Measurements from ENCODE around the gene CHRDL2. TPM values are rescaled to one million over a fixed set of nuclear protein-coding genes. Genes with fewer than 3 reads are reported as not detected.

Gene CHRDL2
- total RNA-seq, 1 experiment from 2014 or later: 0.39 TPM

DNA sequence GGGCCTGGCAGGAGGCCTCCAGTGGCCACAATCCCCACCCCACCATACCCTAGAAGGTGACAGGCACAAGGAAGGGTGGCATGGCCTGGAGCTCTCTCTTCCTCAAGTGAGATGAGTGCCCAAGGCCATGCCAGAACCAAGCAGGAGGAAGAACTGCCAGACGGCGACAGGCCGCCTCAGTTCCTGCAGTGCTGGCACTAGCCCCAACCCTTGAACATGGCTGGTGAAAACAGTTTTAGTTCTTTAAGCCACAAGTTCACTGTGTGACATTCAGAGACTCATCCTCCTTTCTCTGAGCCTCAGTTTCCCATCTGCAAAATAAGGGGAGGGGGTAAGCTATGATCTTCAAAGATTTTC, 9.8 kb downstream of the CHRDL2 start:
- Histone ChIP-seq H2BK120ac (ENCODE audit: low read depth, low read length, poor library complexity, severe bottlenecking) (no peak overlapping the region), H3K23me2 (ENCODE audit: insufficient read length, low read depth, low read length, poor library complexity, severe bottlenecking) (no peaks in the 10 kb centered on the region), H3K9me3 (ENCODE audit: control insufficient read depth, low read depth, low read length) (no peaks in the 10 kb centered on the region), H3K4ac (ENCODE audit: low read depth, low read length) (no peak overlapping the region), H4K91ac (ENCODE audit: insufficient read length, low read depth, low read length) (no peak overlapping the region), H4K5ac (ENCODE audit: insufficient read length, low read depth, low read length) (no peak overlapping the region), H2AFZ (ENCODE audit: low read length) (no peak overlapping the region), H3T11ph (ENCODE audit: low read length) (no peak overlapping the region), H3K14ac (ENCODE audit: insufficient read depth, low read length) (no peak overlapping the region), H3K4me2 (ENCODE audit: insufficient read depth, insufficient read length, low read length) (no peak overlapping the region), H3K27me3 (ENCODE audit: insufficient read depth, low read length) (no peaks in the 10 kb centered on the region; the same call in 1 of the 2 replicates), H3K4me1 (ENCODE audit: insufficient read depth, low read length) (peaks cover 3% of the 10 kb centered on the region; the same call in 1 of the 2 replicates), H2BK15ac (ENCODE audit: low read depth, low read length) (no peak overlapping the region), H2BK20ac (ENCODE audit: low read depth, low read length, poor library complexity, severe bottlenecking) (no peak overlapping the region), H3K18ac (ENCODE audit: insufficient read length, low read depth, low read length) (no peak overlapping the region), H3K9ac (ENCODE audit: extremely low read depth, insufficient read length, low read length) (no peak overlapping the region), H4K20me1 (ENCODE audit: control insufficient read depth, insufficient read depth, insufficient read length) (no peaks in the 10 kb centered on the region), H2AK5ac (ENCODE audit: insufficient read length, low read length) (no peak overlapping the region), H3K23ac (ENCODE audit: insufficient read length, low read depth, low read length) (no peak overlapping the region), H4K8ac (replicated peaks; ENCODE audit: insufficient read length, low read depth, low read length) (no peak overlapping the region), H3K56ac (ENCODE audit: insufficient read length, low read depth, low read length) (no peak overlapping the region), H2BK12ac (ENCODE audit: insufficient read length, low read depth, low read length) (no peak overlapping the region), H3K27ac (ENCODE audit: insufficient read length, low read depth, low read length) (no peak overlapping the region), H2BK5ac (ENCODE audit: insufficient read length, low read length) (no peak overlapping the region), H3K79me2 (ENCODE audit: insufficient read depth, low read length) (no peaks in the 10 kb centered on the region), H3K79me1 (ENCODE audit: insufficient read depth, low read depth, low read length, poor library complexity, severe bottlenecking) (no peaks in the 10 kb centered on the region)
- Mint-ChIP-seq H3K9me3 (no peaks in the 10 kb centered on the region), H3K36me3 (ENCODE audit: insufficient read depth in 1 of 3, low read depth in 3 of 3) (no peaks in the 10 kb centered on the region), H3K4me3 (no peak overlapping the region), H3K4me1 (peaks cover 18 to 27% of the 10 kb centered on the region in 2 experiments), H3K27ac (no peak overlapping the region), H3K27me3 (ENCODE audit: low read depth) (peaks cover 41% of the 10 kb centered on the region)
- DNase-seq: no peak
- no CpG with 5 or more reads among the region's 3 CpGs for WGBS (ENCODE audit: extremely low coverage, insufficient read length, low lambda C conversion rate)
- TF ChIP-seq CTCF (conservative IDR thresholded peaks at IDR 0.05): no peak
